ENCODE measurements around the gene LETMD1.

DNA sequence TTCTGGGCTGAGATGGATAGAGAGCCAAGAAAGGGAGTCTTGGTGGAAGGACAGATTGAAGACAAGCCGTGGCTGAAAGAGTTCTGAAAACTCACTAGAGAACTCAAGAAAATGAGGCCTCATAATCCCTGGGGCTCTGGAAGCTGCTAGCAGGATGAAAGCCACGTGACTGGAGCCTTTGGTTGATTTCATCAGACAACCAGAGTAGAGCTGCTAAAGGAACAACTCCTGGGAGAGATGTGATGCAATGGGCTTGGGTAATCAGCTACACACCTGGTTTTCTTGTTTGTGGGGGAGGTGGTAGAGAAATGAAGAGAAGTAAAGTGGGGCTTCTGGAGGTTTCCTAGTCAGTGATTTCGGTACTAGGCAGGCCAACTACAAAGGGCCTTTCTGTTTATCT, 21.9 kb downstream of the LETMD1 start:
- TF ChIP-seq, protein P1, sequence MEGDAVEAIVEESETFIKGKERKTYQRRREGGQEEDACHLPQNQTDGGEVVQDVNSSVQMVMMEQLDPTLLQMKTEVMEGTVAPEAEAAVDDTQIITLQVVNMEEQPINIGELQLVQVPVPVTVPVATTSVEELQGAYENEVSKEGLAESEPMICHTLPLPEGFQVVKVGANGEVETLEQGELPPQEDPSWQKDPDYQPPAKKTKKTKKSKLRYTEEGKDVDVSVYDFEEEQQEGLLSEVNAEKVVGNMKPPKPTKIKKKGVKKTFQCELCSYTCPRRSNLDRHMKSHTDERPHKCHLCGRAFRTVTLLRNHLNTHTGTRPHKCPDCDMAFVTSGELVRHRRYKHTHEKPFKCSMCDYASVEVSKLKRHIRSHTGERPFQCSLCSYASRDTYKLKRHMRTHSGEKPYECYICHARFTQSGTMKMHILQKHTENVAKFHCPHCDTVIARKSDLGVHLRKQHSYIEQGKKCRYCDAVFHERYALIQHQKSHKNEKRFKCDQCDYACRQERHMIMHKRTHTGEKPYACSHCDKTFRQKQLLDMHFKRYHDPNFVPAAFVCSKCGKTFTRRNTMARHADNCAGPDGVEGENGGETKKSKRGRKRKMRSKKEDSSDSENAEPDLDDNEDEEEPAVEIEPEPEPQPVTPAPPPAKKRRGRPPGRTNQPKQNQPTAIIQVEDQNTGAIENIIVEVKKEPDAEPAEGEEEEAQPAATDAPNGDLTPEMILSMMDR (IDR thresholded peaks at IDR 0.05): no peak
- TF ChIP-seq POLR2A (IDR thresholded peaks at IDR 0.05): no peak

Measured in thyroid gland (tissue), 4 donors.